GM18867 (cell line): ENCODE measurements around the gene GRK5.

Experiments used
- ATAC-seq: cut with Tn5 transposase; IDR thresholded peaks from one replicate; pipeline ENCODE4 v1.9.1; 2021; ENCODE audit warnings: mild to moderate bottlenecking, moderate library complexity; ENCODE audit not compliant: unreplicated experiment

GRK5 gene

DNA sequence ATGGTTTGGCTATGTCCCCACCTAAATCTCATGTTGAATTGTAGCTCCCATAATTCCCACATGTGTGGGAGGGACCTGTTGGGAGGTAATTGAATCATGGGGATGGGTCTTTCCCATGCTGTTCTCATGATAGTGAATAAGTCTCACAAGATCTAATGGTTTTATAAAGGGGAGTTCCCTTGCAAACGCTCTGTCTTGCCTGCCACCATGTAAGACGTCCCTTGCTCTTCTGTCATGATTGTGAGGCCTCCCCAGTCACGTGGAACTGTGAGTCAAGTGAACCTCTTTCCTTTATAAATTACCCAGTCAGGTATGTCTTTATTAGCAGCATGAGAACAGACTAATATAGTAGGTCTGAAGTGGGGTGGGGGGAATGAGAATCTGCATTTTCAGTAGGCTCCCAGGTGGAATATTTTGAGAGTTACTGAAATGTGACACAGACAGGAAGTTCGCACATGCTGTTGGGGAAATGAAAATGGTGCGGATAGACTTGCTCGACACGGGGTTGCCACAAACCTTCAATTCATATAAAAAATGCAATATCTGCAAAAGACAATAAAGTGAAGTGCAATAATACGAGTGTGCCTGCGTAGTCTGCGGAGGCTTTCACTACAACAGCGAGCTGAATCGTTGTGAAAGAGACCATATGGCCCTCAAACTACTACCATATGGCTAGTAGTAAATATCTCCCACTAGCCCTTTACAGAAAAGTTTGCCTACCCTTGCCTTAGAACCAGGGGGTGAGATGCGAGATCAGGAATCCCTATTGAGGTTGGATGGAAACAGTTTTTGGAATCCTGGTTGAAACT, 166.1 kb downstream of the GRK5 start:
- no peak for ATAC-seq

DNA sequence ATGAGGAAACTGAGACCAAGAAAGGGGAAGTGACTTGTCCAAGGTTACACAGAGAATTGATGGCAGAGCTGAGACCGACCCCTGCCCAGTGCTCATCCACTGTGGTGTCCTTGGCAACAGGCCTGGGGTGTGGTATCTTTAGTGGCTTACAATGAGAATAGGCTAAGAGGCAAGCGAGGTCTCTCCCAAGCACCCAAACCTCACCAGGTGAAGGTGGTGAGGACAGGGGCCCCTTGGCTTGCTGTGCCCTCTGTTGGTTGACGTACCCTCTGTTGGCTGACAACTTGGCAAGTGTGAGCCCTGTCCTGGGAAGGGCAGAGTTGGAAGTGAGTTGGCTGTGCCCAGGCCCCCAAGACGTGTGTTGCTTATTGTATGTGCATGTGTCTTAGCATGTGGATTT, 166.9 kb downstream of the GRK5 start:
- no peak for ATAC-seq

DNA sequence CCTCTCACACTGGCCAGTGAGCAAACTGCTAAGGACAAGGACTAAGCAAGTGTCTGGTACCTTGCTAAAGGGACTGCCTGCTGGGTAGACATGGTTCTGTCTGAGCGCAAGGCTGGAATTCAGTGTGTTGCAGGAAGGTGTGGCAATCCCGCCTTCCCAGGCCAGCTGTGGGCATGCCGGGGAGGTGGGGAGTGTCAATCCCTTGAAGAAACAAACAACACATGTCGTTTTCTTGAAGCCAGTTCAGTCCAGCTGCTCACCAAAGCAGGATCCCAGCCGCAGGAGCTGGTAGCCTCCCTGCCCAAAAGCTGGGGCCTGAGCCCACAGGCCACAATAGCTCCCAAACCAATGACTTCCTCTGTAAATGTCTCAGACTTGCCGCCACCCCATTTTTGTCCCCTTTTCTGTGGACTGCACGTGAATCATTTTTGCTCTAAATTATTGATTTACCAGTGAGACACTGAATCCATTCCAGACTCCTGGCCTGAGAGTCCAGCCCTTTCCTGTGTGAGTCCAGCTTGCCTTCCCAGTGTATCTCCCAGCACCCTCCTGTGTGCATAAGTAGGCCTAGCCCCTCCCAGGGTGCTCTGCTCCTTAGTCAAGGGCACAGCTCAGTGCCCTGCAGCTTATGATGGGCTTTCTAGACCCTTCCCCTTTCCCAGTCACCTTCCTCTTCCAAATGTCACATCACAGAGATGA, 168.4 kb downstream of the GRK5 start:
- ATAC-seq = no peak

DNA sequence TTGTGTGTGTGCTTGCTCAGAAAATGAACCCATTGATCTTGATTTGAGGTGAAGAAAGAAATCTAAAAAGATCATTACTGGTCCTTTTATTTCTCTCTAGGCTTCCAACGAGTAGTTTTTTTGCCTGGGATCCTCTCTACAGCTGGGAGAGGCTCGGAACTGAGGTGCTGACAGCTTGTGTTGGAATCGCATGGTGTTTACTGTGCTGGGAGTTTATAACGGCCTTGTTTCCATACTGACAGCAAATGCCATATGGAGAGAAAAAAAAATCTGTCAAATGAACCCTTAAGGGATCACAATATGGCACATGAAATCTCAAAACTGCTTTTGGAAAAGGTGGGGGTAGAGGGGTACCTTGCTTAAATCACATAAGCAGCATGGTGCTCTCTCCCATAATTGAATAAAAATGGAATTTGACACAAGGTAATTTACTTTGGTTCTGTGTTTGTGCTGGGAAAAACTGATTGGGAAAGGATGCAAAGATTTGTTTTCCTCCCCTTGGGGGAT, 170.1 kb downstream of the GRK5 start:
- no peak for ATAC-seq

DNA sequence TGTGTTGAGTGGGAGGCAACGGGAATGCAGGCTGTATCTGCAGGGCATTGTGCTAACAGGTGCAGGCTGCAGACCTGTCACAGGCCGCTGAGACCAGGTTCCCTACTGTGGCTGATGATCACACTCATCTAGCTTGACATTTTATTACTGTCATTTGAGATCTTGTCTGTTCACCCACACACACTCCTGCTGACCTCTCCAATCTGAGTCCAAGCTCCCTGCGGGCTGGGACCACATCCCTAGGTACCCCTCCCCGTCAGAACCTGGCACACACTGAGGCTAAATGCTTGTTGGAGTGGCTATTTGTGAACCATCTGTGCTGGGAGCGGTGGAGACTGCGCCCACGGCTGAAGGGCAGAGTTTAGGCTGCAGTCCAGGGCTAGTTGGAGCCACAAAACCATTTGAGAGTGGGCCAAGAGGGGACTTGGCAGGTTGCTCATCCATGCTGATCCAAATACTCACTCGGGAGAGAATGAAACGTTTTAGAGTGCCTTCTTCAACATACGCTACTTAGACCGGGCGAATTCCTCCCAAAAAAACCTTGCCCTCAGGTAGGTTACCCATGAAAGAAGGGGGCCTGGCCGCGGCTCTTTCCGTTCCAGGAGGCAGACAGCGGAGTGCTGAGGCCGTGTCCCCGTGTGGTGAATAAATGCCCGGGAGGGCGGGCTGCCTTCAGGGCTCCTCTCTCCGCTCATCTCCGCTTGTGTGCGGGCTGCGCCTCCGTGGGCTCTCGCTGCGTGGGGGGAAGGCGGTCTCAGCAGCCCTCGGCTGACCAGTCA, 170.8 kb downstream of the GRK5 start:
- ATAC-seq = no peak

DNA sequence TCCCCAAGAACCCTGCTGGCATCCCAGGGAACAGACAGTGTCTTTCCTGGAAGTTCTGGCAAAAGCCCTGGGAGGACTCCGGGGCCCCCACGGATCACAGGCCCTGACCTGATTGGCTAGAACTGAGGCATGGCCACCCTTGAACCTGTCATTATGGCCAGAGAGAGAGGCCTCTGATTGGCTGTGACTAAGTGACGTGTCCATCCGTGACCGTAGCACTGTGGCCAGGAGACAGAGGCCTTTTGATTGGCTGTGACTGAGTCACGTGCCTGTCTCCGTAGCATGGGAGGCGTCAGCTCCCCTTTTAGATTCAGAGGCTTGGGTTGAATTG, 171.3 kb downstream of the GRK5 start:
- ATAC-seq = no peak

DNA sequence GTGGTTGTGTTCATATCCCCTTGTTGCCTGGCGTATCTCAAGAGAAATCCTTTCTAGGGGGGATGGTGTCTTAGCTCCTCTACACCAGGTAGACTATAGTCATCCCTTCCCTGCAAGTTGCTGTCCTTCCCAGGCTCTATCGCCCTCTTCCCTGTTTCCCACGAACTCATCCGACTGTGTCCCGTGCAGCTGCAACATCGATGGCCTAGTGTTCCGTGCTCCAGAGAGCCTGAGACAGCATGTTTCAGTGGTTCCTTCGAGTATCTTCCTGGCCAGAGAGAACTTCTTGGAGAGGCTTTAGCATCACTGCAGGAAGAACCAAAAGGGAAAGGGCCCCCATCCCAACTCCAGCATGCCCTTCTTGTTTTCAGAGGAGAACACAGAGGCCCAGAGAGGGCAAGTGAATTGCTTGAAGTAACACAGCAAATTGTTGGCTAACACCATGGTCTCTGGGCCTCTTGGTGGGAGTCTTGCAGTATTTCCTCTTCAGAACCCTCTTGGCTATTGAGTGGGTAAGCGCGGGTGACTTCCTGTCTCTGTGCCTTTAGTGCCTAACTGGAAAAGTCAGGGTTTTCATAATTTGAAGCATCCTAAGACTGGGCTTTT, 172.2 kb downstream of the GRK5 start:
- no peak for ATAC-seq

DNA sequence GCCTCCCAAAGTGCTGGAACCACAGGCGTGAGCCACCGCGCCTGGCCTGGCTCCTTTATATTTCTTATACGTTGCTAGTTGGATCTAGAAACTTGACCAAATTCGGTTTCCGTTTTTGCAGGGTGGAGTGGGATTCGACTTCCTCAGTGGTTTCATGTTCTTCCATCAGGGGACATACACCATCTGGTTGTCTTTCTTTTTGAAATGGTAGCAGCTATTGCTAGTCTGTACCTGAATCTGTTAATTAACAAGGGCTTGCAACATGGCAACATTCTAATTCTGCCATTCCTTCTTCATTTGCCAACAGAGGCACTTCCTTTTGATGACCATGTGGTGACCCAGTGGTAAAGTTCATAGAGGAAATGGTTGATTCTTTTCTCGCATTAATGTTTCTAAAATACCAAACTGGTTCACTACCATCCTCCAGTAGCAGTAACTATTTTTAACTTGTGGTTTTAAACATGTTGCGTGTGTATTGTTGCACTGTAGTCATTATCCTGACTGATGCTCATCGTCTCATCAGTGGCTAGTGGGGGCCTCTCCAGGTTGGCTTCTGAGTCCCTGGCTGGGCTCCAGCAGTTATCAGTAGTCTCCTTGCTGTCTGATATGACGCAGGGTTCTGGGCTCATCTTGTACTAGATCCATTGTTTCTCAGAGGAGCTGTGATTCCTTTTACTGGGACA, 175.9 kb downstream of the GRK5 start:
- no peak for ATAC-seq

DNA sequence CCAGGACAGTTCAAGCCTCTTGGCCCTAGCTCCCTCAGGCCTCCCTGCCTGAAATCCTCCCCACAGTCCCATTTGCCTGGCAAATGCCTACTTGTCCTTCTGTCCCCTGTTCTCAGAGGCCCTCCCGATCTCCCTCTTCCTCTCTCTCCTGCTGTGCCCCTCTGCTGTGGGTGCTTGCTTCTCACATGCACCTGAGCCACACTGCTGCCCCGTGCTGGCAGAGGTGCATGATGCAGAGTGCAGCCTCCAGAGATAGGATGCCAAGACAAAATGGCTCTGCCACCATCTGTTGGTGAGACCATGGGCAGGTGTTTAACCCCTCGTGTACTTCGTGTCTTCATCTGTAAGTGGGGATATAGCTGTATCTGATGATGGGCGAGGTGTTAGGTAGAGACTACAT, 176.8 kb downstream of the GRK5 start:
- no peak for ATAC-seq

DNA sequence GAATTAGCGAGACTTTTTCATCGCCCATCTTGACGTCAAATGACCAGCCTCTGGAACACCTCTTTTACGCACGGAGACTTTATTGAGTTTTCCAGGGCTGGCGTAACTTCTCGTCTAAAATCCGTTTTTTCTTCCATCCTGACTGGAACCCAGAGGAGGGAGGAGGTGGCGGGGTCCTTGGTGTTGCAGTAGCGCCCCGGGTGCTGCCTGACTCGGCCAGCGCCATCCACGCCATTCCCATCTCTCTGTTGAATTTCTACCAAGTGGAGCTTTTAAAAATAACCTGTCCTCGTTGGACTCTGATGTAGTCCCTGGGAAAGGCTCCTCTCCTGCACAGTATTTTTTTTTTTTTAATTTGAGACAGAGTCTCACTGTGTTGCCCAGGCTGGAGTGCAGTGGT, 179.3 kb downstream of the GRK5 start:
- ATAC-seq = no peak

DNA sequence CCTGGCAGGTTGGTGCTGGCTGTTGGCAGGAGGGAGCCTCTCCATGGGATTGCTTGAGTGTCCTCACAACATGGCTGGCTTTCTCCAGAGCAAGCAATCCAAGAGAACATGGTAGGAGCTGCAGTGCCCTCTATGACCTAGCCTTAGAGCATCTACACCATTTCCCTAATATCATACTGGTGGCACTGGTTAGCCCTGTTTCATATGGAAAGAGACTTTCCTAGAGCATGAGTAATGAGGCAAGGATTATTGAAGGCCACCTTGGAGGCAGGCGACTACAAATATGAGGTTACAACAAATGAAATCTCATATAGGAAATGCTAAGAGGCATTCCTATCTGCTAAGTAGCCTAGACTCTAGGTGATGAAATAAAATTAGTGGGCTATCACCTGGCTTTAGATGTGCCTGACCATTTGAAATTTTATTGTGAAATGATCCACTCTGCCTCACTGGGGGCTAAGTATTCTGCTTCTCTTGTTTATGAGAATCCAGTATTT, 181.5 kb downstream of the GRK5 start:
- ATAC-seq = no peak

DNA sequence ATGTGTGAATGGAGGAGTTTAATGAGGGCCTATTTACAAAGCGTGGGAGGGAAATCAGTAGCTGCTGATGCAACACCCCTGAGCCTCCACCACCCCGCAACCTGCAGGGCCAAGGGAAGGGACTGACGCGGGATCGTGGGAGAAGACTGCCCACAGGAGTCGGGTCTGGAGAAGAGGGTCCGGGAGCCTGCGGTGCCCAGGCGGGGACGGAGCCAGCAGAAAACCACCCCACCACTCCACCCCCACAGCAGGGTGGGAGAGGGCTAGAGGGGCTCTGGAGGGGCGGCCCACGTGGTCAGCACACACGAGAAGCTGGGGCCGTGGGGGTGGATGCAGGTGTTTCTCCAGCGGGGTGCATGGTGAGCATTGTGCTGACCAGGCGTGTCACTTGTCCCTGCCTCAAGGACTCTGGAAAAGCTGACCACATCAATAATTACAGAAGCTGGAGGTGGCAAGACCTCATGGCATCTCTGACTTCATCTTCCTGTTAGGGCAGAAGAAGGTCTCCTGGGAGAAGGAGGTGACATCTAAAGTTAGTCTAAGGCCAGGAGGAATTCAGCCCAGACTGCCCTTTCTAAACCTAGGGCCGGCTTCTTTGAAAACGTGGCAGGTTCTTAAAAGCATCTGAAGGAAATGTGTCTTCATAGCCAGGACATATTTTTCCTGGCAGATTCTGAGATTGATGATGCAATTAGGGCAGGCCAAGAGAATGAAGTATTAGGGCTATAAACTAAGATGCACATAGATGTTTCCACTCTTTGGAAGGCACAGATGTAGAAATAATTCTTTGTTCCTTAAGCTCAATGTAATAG, 184.3 kb downstream of the GRK5 start:
- ATAC-seq = no peak

DNA sequence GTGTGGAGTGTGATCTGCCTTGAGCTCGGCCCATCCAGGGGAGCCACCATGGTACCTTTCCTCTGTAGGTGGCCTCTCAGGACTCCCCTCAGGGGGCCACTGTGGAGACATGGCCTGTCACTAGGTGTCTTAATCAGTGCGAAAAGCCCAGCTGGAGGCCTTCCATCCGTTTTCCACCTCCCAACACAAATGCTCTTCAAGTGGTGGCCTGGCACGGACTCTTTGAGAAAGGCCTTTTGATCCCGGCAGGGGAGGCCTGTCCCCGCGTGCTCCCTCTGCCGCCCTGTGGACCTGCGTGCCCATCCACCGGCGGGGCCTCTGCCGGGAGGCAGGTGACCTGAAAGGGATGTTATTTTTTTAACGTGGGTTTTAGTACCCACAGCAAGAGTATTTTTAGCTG, 185.6 kb downstream of the GRK5 start:
- ATAC-seq = no peak

DNA sequence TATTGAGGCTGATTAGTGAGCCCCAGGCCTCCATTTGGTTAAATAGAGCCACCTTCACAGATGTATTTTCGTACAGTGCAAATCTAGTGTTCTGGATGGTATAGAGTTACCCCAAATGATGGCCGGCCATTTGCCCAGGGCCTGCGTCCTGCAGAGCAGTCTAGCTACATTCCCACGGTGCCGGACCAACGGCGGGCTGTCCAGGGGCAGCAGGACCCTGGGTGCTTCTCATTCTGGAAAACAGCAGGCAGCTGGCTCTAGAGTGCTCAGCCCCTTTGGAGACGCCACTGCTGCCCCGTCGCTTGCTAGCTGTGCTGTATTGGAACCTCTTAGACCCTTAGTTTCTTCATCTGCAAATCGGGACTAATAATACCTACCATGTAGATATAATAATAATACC, 186.1 kb downstream of the GRK5 start:
- ATAC-seq = no peak

DNA sequence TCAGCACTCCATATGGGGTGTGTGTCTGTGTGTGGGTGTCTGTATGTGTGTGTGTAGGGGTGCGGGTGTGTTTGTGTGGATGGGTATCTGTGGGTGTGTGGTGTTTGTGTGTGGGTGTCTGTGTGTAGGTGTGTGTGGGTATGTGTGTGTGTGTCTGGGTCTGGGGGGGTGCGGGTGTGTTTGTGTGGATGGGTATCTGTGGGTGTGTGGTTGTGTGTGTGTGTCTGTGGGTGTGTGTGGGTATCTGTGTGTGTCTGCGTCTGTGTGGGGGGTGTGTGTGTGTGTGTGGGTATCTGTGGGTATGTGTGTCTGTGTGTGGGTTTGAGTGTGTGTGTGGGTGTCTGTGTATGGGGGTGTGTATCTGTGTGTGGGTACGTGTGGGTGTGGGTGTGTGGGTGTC, 186.5 kb downstream of the GRK5 start:
- no peak for ATAC-seq

DNA sequence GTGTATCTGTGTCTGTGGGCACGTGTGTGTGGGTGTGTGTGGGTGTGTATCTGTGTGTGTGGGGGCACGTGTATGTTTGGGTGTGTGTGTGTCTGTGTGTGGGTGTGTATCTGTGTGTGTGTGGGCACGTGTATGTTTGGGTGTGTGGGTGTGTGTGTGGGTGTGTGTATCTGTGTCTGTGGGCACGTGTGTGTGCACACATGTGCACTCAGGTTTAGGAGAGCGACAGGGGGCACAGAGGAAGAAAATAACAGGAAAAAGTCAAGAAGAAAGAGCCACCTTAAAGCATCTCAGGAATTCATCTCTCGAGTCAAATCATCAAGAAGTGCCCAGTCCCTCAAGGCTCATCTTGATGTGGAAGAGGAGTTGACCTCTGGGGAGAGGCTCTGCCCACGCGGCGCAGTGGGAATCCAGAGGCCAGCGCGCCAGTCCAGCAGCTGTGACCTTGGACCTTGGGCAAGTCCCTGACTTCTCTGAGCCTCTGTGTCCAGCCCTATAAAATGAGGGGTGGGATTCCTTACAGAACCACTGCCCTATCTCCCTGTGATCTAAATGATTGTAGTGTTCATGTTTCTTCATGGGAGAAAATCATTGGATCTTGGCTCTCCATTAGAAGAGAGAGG, 187.4 kb downstream of the GRK5 start:
- no peak for ATAC-seq

DNA sequence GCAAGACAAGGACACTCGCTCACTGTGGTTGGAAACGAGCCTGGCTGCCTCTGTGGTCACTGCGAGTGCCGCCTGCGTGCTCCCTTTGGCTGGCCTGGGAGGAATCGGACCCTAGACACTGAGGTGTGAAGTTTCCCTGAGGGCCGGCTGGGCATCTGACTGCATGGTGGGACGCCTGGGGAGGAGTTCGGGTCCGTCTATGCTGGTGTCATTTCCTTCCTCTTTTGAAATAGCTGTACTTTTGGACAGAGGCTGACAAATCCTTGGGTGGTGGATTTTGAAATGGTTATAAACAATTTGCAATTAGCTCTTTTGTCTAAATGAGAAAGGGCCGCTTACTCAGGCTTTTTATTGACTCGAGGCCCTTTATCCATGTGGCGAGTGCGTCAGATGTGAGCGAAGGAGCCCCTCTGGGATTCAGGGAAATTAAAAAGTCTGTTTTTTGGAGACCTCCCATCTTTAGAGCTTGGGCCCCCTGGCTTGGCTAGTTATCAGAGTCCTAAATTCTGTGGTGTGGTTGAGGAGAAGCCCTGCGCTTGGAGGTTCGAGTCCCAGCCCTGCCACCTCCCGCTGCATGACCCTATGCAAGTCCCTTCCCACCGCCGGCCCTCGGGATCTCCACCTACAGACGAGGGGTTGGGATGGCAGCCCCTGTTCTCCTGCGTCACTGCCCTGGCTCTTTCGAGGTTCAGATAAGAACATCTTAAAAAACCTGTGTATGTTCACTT, 188.1 kb downstream of the GRK5 start:
- no peak for ATAC-seq

DNA sequence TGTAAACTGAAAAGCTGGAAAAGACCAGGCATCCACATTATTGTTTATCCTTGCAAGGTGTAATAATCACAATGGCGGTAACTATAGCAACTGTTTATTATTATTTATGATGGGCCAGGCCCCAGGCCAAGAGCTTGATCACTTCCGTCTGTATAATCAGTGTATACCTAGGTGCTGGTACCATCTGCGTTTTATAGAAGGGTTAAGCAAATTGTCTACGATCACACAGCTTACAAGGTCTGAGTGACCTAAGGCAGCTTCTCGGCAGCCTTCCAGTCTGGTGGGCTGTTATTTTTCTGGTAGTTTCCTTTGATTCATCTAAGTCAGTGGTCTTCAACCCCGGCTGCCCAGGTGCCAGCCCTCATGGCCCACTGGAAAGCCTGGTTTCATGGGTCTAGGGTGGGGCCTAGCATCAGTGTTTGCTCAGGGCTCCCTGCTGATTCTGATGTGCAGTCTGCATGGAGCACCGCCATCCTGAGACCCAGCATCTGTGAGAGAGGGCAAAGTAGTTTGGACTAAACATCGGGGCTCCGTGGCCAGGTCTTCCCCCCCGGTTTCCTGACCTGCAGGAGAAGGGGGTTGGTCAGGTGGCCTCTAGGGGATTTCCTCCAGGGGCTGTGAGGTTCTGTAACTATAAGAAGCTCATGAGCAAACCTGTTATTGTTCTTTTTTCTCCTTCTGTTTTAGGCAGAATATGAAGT, 188.8 kb downstream of the GRK5 start:
- no peak for ATAC-seq
